Measurements from ENCODE around the gene C17orf113. TPM values are rescaled to one million over a fixed set of nuclear protein-coding genes. Genes with fewer than 3 reads are reported as not detected.
A peak's percentile ranks its signal among the peaks of the same experiment; 100 is the strongest.

The C17orf113 gene
- total and polyA plus RNA-seq, 2 of the 13 experiments (the other 11 are each of a cell fraction or from before 2014, with no cell fraction given) = 0.87 to 1.1 TPM

- TF ChIP-seq ZNF276 (CRISPR knock-in tag; IDR thresholded peaks at IDR 0.05; ENCODE audit: low read depth) = peak; percentile 37; the same call in 1 of the 2 replicates
- TF ChIP-seq KLF16 (CRISPR knock-in tag; IDR thresholded peaks at IDR 0.05) = peak in 1 of 2 experiments; percentile 95; a peak in 2 of 4 replicates
- peak; percentile 84; the same call in 1 of the 2 replicates for TF ChIP-seq MTA1 (CRISPR knock-in tag; IDR thresholded peaks at IDR 0.05; ENCODE audit: borderline replicate concordance)
- TF ChIP-seq SNAPC5 (CRISPR knock-in tag; IDR thresholded peaks at IDR 0.05; ENCODE audit: borderline replicate concordance) = no peak
- peak; percentile 63; the same call in 1 of the 2 replicates for TF ChIP-seq DR1 (CRISPR knock-in tag; IDR thresholded peaks at IDR 0.05)
- no peak for TF ChIP-seq HHEX (CRISPR knock-in tag; IDR thresholded peaks at IDR 0.05)
- TF ChIP-seq ZNF431 (CRISPR knock-in tag; IDR thresholded peaks at IDR 0.05; ENCODE audit: borderline replicate concordance, low read depth) = no peak
- TF ChIP-seq KDM6A (CRISPR knock-in tag; IDR thresholded peaks at IDR 0.05; ENCODE audit: low read depth) = no peak
- no peak for TF ChIP-seq CEBPZ (IDR thresholded peaks at IDR 0.05; ENCODE audit: low read length)
- TF ChIP-seq E2F2 (CRISPR knock-in tag; IDR thresholded peaks at IDR 0.05; ENCODE audit: borderline replicate concordance) = peak; percentile 80; the same call in 1 of the 2 replicates
- no peak for TF ChIP-seq TBP (CRISPR knock-in tag; IDR thresholded peaks at IDR 0.05)
- TF ChIP-seq E2F1 (CRISPR knock-in tag; IDR thresholded peaks at IDR 0.05) = peak; percentile 86
- no peak for TF ChIP-seq ARID3A (IDR thresholded peaks at IDR 0.05; ENCODE audit: low read depth, low read length)
- 0 out of 2 replicates have a peak, but pooled peaks have one; percentile 22 for TF ChIP-seq ZNF160 (CRISPR knock-in tag; IDR thresholded peaks at IDR 0.05)
- TF ChIP-seq SNAPC2 (CRISPR knock-in tag; IDR thresholded peaks at IDR 0.05) = no peak
- TF ChIP-seq ZBTB46 (CRISPR knock-in tag; IDR thresholded peaks at IDR 0.05; ENCODE audit: borderline replicate concordance) = peak; percentile 81; the same call in 1 of the 2 replicates
Observed at GRCh38 chr17:42019509-42020404, 30.6 kb downstream of the C17orf113 start, which contains the start of gene NKIRAS2 (continued).

Measured in HepG2 (cell line).